KOPT-K1 (cell line): ENCODE results near the gene UGP2.
A peak's percentile ranks its signal among the peaks of the same experiment; 100 is the strongest.

Source experiments
- H3K27ac ChIP-seq: fragments of 200-600 bp; sonication (generic); 2 replicates; pipeline ENCODE4 v1.5.1; 2016; ENCODE audit warnings: antibody characterized with exemption, mild to moderate bottlenecking, low read depth, low read length; ENCODE audit not compliant: poor library complexity, severe bottlenecking
- H3K36me3 ChIP-seq: fragments of 200-600 bp; sonication (generic); 2 replicates; pipeline ENCODE4 v1.5.1; 2017; ENCODE audit warnings: antibody characterized with exemption, mild to moderate bottlenecking, low read length, moderate library complexity; ENCODE audit not compliant: insufficient read depth
- H3K9me3 ChIP-seq: fragments of 200-600 bp; sonication (generic); 2 replicates; pipeline ENCODE4 v1.5.1; 2017; ENCODE audit warnings: antibody characterized with exemption, low read length, mild to moderate bottlenecking; ENCODE audit not compliant: insufficient read depth, poor library complexity, severe bottlenecking

UGP2 gene

DNA sequence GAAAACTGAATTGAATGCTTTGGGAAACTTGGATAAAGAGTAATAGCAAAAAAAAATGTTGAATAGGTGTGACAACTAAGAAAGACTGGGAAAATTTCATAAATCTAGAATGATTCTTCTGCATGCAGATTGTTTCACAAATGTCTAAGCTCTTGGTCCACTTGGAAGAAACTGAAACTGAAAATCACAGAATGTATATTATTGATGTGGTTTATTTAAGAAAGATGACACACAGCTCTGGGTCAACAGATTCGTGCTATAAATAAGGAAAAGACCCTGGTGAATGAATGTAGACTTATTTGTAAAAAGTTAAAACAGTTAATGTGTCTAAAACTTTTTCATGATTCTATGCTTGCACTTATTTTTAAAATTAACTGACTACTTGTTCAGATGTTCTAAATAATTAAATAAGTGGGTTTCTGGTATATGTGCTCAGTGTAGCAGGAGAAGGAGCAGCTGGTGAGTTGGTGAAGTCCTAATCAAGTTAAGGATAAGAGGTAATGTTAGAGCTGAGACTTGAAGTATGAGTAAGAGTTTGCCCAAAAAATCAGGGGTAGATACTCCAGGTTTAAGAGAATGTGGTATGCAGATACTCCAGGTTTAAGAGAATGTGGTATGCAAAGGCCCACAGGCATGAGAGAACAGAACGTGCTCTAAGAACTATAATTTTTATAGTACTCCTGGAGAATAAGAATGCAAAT, 24.5 kb downstream of the UGP2 start:
- Histone ChIP-seq H3K27ac (peak overlapping the region; percentile 0), H3K9me3 (no peaks in the 10 kb centered on the region), H3K36me3 (peaks cover 98% of the 10 kb centered on the region)

DNA sequence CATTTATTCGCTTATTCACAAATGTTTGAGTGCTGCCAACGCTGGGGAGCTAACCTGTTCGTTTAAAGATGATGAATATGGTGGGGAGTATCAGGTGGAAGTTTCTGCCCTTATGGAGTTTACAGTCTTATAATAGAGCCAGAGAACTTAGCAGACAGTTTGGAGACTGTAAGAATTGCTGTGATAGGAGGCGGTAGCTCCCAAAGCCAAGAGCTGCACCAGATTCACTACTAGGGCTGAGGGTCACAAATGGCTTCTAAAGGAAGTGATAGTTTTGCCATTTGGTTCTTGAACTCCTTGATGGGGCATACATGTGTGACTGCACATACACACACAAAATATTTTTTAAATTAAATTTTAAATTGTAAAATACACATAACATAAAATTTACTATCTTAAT, 29.0 kb downstream of the UGP2 start:
- Histone ChIP-seq H3K27ac (no peak overlapping the region), H3K9me3 (no peaks in the 10 kb centered on the region), H3K36me3 (peaks cover 98% of the 10 kb centered on the region)

DNA sequence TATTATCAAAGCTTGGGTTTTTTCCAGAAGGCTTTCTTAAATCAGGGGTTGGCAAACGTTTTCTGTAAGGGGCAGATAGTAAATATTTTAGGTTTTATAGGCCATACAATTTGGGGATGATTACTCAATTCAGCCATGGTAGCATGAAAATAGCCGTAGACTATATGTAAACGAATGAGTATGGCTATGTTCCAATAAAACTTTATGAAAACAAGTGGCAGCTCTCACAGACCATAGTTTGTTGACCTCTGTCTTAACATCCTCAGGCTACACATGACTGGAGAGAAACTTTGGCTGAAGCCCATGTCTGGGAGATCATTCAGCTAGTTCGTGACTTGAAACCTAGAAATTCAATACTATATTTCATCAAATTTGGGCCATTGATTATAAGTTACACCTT, 30.2 kb downstream of the UGP2 start:
- no peaks in the 10 kb centered on the region for H3K9me3 ChIP-seq
- H3K27ac ChIP-seq: no peak overlapping the region
- H3K36me3 ChIP-seq: peaks cover 98% of the 10 kb centered on the region

DNA sequence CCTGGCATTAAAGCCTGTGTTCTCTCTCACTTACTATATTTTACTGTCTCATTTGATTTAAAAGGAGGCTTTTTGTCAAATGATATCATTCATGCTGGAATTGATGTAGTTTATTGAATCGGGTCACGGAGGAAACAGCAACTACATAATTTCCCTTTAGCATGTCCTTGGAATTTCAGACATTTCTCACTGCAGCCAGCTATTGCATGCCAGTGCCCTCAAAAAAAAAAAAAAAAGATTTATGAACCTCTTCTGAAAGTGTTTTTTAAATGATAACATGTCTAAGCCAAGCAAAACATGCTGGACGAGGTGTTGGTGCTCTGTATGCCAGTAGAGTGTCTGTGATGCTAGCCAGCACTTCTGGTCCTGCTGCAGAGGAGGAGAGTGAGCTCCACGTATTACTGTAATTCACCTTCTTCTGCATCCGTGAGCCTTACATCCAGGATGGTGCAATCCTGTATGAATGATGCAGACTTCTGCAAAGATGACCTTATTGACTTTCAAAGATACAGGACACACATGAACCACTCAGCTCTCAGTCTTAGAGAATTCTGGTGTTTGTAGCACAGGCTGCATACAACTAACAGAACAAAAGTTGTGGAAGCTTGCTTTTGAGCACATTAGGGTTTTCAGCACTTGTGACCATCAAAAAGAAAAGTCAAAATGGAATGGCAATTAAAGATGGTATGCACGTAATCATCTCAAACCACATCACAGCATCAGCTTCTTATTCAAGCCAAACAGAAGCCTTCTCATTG, 31.1 kb downstream of the UGP2 start:
- H3K9me3 ChIP-seq: no peaks in the 10 kb centered on the region
- peaks cover 98% of the 10 kb centered on the region for H3K36me3 ChIP-seq
- no peak overlapping the region for H3K27ac ChIP-seq

DNA sequence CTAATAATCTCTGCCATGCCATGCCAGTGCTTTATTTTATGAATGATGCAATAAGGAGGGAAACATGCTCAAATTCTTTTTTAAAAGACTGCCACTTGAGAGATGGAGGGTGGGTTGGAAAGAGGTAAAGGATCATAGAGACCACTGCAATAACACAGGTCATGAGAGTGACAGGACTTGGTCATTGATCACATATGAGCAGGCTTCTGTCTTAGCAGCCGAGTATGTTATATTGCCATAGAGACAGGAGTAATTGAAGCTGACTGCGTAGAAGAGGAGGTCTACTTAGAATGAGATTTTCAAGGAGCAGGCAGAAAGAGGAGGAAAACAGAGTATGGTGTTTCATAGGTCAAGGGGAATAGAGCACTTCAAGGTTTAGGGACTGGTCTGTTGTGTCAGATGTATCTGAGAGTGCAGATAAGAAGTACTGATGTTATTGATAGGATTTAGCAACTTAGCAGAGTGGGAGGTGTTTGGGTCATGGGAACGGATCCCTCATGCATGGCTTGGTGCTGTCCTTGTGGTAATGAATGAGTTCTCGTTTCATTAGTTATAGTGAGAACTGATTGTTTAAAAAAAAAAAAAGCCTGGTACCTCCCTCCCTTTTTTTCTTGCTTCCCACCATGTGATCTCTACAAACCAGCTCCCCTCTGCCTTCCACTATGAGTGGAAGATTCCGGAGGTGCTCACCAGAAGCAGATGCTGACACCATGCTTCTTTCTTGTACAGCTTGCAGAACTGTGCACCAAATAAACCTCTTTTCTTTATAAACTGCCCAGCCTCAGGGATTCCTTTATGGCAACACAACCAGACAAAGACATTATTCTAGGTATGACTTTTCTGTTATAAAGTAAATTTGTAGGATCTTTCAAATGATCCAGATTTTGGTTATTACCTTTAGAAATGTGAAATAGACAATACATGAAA, 32.8 kb downstream of the UGP2 start:
- Histone ChIP-seq H3K36me3 (peaks cover 95% of the 10 kb centered on the region), H3K27ac (no peak overlapping the region), H3K9me3 (no peaks in the 10 kb centered on the region)

DNA sequence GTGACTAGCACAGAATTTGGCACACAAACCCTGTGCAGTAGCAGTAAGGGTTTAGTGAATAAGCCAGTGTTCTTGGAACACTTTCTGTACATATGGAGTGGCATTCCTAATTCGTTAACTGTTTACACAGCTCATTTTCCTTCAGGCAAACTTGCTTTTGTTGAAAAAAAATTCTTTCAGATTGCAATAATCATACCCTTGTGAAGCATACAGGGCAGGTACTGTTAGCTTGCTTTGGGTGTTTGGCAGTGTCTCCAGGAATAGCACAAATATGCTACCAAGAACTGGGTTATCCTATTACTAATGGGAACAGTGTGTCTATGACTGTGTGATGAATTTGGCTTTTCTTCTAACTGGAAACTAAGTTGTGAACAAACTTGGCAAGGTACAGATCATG, 33.4 kb downstream of the UGP2 start:
- Histone ChIP-seq H3K36me3 (peaks cover 96% of the 10 kb centered on the region), H3K27ac (no peak overlapping the region), H3K9me3 (no peaks in the 10 kb centered on the region)

DNA sequence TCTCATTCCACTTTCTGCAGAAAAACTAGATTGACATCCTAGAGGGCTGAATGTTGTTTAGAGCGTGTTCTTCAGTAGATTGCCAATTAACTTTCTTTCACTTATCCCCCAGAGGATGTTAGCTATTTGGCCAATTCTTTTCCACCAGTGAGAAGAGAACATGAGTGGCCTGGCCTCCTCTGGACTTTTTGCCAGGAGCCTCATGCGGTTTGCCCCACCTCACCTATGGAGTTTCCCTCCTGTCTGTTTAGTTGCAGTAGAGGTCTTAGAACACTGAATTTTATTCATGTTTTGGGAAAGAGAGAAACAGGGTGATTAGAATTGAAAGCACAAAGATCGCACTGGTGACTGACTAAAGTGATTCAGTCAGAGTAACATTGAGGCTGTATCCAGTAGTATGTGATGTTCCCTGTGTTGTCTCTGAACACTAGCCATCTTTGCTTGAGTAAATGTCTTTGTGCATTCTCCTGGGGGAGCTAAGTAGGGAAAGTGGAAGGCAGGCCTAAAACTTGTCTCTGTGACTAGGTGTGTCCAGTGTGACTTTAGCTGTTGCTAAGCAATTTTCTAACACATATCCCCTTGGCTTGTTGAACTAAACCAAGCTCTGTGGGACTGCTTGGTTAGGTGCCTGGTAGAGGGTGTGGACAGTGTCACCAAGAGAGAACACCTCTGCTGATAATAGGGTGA, 34.0 kb downstream of the UGP2 start:
- Histone ChIP-seq H3K36me3 (peaks cover 96% of the 10 kb centered on the region), H3K27ac (no peak overlapping the region), H3K9me3 (no peaks in the 10 kb centered on the region)

DNA sequence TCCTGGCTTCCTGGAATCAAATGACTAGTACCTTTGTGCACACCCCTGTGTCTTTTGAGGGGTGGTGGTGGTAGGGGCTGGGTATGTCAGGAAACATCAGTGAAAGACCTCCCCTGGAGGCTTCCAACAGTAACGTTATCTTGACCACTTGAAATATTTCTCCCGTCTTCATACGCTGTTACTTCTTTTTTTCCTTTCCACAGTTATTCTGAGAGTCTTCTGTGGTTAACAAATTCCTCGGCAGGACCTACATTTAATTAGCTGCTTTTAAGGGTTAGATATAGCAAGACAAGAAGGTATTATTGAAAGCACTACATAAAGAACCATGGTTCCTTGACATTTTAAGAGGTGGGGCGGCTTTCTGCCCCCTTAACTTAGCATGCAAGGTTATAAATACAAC, 34.6 kb downstream of the UGP2 start:
- peaks cover 96% of the 10 kb centered on the region for H3K36me3 ChIP-seq
- H3K9me3 ChIP-seq: no peaks in the 10 kb centered on the region
- no peak overlapping the region for H3K27ac ChIP-seq

DNA sequence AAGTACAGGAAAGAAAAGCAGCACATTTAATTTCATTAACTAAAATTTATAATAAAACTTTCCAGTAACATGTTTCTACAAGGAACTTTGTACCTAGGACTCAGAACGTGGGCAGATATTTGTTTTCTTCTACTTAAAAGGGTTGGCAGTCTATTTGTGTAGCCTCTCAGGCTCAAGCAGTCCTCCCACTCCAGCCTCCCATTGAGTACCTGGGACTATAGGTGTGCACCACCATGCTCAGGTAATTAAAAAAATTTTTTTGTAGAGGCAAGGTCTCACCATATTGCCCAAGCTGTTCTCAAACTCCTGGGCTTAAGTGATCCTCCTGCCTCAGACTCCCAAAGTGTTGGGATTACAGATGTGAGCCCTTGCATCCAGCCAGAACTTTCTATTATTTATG, 36.8 kb downstream of the UGP2 start:
- H3K36me3 ChIP-seq: peaks cover 96% of the 10 kb centered on the region
- H3K27ac ChIP-seq: no peak overlapping the region
- H3K9me3 ChIP-seq: no peaks in the 10 kb centered on the region

DNA sequence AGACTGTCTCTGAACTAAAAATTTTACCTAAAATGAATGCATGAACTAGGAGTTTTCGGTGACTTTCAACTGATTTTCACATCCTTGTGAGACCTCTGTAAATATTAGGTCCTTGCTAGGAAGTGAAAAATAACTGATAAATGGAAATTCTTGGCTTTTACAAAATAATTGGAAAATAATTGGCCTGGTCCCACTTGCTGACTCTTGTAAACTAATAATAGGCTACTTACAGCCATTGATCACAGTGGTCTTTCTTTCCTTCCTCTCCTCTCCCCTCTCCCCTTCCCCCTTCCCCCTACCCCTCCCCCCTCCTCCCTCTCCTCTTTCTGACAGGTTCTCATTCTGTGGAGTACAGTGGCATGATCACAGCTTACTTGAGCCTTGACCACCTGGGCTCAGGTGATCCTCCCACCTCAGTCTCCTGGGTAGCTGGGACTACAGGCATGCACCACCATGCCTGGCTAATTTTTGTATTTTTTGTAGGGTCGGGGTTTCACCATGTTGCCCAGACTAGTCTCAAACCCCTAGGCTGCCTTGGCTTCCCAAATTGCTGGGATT, 38.3 kb downstream of the UGP2 start:
- Histone ChIP-seq H3K36me3 (peaks cover 96% of the 10 kb centered on the region), H3K9me3 (no peaks in the 10 kb centered on the region), H3K27ac (no peak overlapping the region)

DNA sequence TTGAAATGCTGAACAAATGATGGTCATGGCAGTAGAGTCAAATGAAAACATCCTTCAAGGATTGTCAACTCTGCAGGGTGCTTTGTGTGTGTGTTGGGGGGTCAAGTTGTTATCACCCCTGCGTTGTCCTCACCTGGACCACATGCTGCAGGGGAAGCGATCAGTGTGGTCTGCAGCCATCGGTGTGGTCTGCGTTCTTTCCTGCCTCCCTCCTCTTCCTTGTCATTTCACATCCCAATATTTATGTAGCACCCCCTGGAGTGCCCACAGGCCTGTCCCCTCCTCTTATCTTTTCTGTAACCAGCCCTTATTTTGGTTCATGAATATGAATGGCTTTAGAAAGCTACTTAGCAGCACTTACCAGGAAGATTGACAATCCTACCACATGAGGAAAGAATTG, 38.9 kb downstream of the UGP2 start:
- Histone ChIP-seq H3K36me3 (peaks cover 96% of the 10 kb centered on the region), H3K9me3 (no peaks in the 10 kb centered on the region), H3K27ac (no peak overlapping the region)

DNA sequence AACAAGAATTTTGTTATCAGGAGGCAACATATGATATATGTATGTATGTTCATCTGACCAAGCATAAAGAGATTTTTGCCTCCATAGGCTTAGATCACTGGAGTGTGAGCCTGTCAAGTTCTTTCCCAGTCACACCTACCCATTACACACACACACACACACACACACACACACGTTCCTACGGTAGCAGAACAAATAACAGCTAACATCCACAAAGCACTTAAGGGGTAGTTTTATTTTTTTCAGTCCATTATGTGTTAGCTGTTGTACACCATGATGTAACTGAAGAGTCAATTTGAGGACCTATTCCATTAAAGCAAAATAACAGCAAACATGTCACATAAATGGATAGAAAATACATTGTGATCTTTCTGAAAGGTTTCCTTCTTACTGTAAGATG, 39.5 kb downstream of the UGP2 start:
- H3K36me3 ChIP-seq: peaks cover 96% of the 10 kb centered on the region
- no peak overlapping the region for H3K27ac ChIP-seq
- no peaks in the 10 kb centered on the region for H3K9me3 ChIP-seq

DNA sequence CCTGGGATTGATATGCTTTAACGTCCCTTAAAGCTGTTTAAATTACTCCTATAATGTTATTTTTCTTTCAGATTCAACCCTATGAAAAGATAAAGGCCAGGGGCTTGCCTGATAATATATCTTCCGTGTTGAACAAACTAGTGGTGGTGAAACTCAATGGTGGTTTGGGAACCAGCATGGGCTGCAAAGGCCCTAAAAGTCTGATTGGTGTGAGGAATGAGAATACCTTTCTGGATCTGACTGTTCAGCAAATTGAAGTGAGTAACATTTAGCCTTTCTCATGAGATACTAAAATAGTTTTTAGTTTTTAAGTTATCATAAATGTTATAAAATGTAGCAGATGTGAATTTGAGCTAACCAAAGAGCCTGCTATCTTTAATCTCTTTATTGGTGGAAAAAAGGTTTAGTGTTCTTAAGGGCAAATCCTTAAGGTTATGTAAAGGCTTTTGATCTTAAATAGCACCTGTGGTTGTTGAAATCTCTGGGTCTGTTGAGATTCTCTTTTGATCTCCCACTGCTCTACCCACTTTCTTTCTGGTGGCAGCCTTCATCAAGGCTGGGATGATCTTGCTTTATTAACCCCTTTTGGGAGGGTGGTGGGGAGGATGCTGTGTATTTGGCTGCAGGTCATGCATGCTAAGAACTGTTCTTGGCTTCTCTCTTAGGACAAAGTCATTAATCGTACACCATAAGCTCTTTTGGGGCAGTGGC, 40.9 kb downstream of the UGP2 start:
- no peaks in the 10 kb centered on the region for H3K9me3 ChIP-seq
- peaks cover 96% of the 10 kb centered on the region for H3K36me3 ChIP-seq
- H3K27ac ChIP-seq: no peak overlapping the region

DNA sequence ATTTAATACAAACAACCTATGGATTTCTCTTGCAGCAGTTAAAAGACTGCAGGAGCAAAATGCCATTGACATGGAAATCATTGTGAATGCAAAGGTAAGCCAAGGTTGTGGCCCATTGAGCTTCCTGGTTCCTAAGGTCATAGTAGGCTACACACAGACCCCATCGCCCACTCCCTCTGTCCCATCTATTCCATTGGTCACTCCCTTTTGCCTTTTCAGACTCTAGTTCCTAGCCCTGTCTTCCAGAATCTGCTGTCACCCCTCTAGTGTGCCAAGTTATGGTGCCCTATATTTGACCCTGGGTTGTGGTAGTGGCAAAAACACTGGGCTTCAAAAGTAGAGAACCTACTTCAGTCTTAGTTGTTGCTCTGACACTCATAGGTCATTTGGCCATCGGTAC, 44.7 kb downstream of the UGP2 start:
- Histone ChIP-seq H3K27ac (no peak overlapping the region), H3K9me3 (no peaks in the 10 kb centered on the region), H3K36me3 (peaks cover 100% of the 10 kb centered on the region)
